HuH-7.5 (cell line): ENCODE measurements around the gene LEP.

Experiments used
- DNase-seq: peaks from one replicate; pipeline ENCODE4 v3.0.0; 2011; ENCODE audit warnings: low spot score

LEP gene

GRCh38 chr7:128247108-128247507 lies 6.0 kb downstream of the LEP start:
- no peak for DNase-seq

- DNase-seq: no peak
These were observed 6.6 kb downstream of the LEP start for GRCh38 chr7:128247640-128248194.

DNA sequence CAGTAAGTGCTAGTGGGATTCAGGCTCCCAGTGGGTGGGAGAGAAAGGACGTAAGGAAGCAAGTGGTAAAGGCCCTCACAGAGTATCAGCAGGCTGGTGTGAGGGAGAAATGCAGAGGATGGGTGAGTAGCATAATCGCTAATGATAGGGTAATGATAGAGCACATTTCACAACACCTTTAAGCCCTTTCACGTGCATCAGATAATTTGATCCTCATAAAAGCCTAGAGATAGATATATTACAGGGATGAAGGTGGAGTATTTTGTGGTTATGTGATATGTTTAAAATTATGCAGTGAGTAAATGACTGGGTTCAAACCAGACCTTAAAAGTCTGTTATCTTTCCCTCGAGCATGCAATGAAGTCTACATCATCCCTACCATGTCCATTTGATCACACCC lies 10.3 kb downstream of the LEP start:
- no peak for DNase-seq

DNA sequence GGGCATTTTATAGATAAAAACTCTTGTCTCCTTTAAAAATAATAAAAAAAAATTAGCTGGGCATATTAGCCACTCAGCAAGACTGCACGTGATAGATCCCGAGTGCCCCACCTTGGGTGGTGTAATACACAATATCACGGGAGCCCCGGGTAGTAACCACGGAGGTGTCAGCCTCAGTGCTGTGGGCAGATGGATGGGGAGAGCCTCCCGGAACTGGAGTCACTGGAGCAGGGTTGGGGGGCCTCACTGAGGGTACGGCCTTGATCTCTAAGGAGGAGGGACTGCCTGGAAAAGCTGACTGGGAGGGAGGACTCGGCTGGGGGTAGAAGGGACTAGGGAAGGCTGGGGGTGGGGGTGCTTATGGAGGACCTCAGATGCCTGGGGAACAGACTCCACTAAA lies 12.6 kb downstream of the LEP start:
- no peak for DNase-seq

DNA sequence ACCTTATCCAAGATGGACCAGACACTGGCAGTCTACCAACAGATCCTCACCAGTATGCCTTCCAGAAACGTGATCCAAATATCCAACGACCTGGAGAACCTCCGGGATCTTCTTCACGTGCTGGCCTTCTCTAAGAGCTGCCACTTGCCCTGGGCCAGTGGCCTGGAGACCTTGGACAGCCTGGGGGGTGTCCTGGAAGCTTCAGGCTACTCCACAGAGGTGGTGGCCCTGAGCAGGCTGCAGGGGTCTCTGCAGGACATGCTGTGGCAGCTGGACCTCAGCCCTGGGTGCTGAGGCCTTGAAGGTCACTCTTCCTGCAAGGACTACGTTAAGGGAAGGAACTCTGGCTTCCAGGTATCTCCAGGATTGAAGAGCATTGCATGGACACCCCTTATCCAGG lies 13.4 kb downstream of the LEP start:
- no peak for DNase-seq

DNA sequence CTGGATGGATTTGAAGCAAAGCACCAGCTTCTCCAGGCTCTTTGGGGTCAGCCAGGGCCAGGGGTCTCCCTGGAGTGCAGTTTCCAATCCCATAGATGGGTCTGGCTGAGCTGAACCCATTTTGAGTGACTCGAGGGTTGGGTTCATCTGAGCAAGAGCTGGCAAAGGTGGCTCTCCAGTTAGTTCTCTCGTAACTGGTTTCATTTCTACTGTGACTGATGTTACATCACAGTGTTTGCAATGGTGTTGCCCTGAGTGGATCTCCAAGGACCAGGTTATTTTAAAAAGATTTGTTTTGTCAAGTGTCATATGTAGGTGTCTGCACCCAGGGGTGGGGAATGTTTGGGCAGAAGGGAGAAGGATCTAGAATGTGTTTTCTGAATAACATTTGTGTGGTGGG lies 14.2 kb downstream of the LEP start:
- DNase-seq: no peak

- DNase-seq: no peak
These were observed 16.4 kb downstream of the LEP start for GRCh38 chr7:128257458-128257857.

- DNase-seq: no peak
These were observed 18.3 kb downstream of the LEP start for GRCh38 chr7:128259131-128260061.

GRCh38 chr7:128260069-128260795 lies 19.2 kb downstream of the LEP start:
- no peak for DNase-seq

- no peak for DNase-seq
These were observed 21.4 kb downstream of the LEP start for GRCh38 chr7:128262273-128263028.

GRCh38 chr7:128263420-128263819 lies 22.3 kb downstream of the LEP start:
- DNase-seq: no peak

DNA sequence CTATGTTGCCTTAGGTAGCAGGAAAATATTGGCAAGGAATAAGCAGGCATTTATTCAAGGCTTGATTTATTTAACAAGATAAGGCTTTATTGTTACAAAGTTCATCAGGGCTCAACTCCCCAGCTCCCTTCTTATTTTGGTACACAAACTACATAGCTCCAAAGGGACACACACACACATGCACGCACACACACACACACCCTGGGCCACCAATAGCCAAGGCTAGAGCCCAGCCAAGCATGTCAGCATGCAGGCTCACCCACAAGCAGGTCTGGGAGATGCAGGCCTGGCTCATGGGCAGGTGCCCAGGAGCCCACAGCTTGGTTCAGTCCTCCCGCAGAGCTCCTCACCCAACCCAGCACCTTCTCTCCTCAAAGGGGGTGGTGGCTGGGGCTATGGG lies 23.4 kb downstream of the LEP start:
- DNase-seq: no peak

GRCh38 chr7:128265156-128265905 lies 24.3 kb downstream of the LEP start:
- no peak for DNase-seq

- DNase-seq: no peak
These were observed 24.8 kb downstream of the LEP start for GRCh38 chr7:128265906-128266300.

- no peak for DNase-seq
These were observed 25.4 kb downstream of the LEP start for GRCh38 chr7:128266529-128266882.

DNA sequence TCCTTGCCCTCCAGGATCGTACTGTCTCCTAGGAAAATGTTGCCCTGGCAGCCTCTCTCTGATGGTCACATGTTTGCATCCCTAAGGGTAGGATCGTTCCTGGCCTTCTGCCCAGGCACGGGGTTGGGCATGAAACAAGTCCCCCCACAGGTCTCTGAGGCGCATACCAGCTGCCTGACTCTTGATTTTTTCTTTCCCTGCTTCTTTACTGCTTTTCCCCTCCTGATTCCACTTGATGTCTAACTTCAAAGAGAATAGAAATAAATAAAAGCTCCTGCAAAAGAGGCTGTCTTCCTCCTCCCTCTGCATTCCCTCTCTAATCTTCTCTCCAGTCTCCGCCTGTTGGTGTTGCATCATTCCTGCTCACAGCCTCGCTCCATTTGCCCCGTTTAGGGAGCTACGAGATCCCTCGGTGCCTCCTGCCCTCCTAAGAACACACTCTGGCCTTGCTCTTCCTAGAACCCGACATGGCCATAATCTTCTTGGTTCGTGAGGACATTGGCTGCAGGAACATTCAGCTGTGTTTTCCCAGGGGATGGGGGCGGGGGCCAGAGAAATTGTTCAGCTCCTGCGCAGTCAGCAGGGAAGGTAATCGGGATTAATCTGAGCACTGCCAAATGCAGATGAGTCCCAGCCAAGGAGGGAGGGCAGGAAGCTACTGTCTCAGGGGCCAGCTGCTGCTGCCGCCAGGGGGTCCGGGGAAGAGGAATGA lies 26.0 kb downstream of the LEP start:
- DNase-seq: peak; percentile 53

DNA sequence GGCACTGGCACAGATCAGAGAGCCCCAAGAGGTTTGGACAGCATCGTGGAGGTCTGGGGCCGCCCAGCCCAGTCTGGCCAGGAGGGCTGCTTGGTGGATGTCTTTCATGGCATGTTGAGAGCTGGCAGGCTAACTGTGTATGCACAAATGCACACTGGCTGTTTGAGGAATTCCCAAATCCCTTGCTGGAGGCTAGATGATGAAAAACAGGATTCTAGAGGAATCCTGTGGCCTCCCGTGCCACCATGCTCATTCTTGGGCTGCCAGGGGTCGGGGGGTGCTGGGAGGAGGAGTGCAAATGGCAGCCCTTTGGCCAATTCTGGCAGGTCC lies 26.5 kb downstream of the LEP start:
- DNase-seq: no peak

DNA sequence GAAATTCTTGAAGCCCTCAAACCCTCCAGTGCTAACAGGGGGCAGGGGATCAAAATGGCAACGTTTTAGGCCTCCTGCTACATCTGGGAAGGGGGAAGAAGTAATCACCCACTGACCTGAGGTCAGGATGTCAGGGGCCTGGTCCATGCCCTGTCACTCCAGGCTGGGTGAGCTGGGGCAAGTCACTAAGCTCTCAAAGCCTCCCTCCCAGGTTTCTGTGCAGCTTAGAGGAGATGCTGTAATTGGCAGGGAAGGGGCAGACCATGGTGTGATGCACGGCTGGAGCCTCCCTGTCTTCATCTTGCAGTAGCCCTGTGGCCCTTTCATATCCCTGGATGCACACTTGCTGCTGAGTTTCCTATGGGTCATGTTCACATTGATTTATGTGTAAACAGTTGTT lies 27.2 kb downstream of the LEP start:
- no peak for DNase-seq

GRCh38 chr7:128270826-128271272 lies 29.8 kb downstream of the LEP start:
- DNase-seq: peak; percentile 49

- no peak for DNase-seq
These were observed 30.4 kb downstream of the LEP start for GRCh38 chr7:128271471-128271941.

GRCh38 chr7:128271942-128272481 lies 30.9 kb downstream of the LEP start:
- DNase-seq: no peak
